ENCODE results near the gene SPRN.
"Not testable (repeated sequence)": the region's sequence is repeated elsewhere in the genome, so short reads cannot be mapped to it uniquely, and the experiment has no call there.

Gene SPRN

DNA sequence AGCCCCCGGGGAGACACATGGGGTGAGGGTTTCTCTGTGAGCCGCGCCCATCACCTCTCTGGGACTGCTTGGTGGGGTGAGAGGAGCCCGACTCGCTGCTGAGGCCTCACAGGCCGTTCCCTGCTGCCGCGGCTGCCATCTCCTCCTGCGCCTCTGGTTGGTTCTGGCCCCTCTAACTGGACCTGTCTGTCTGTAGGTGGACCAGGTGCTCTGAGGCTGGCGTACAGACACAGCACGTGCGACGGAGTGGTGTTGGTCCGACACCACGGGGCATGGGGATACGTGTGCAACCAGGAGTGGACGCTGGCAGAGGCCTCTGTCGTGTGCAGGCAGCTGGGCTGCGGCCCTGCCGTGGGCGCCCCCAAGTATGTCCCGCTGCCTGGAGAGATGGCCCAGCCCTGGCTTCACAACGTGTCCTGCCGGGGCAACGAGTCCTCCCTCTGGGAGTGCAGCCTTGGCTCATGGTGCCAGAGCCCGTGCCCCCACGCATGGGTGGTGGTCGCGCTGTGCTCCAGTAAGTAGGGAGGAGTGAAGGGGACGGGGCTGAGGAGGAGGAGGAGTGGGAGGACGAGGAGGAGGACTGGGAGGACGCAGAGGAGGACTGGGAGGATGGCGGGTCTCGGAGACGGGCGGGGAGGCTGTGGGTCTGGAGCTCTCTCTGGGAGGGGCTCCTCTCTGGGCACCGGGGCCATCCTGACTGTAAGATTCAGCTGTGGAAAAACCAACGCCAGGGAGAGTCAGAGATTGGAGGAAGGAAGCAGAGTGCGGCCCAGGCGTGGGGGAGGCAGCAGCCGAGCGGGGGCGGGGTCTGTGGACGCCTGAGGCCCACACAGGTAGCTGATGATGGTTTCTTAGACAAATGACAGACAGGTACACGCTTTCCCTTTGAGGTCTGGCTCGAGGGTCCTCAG lies 31.9 kb upstream of the SPRN start:
- no peak for DNase-seq

DNA sequence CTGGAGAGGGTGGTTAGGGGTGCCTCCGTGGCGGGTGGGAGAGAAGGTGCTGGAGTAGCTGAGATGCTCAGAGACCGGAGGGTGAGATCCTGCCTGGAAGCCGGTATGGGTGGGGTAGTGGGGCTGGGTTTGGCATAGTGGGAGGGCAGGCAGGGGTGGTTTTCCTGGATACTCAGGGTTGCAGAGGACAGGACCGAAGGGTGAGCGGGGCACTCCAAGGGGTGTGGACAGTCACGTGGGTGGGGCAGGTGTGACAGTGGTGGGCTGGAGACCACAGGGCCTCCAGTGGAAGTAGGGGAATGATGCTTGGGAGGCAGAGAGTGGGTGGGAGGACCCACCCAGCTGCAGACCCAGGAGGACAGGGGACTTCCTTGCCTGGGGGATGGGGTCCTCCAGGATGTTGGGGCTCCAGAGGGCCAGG lies 31.2 kb upstream of the SPRN start:
- no peak for DNase-seq

DNA sequence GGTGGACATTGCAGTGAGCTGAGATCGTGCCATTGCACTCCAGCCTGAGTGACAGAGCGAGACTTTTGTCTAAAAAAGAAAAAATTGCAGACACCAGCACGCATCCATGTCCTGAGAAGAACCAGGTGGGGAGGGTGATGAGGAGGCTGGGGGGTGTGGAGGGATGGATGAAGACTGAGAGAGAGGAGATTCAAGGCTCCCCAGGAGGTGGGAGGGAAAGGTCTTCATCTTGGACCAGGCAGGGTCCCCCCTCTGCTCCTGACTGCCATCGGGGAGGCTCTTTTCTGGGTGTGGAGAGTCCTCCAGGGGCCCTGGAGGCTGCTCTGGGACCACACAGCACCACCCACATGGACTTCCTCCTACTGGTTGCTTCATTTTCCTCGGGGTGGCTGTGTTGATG lies 30.8 kb upstream of the SPRN start:
- no peak for DNase-seq

DNA sequence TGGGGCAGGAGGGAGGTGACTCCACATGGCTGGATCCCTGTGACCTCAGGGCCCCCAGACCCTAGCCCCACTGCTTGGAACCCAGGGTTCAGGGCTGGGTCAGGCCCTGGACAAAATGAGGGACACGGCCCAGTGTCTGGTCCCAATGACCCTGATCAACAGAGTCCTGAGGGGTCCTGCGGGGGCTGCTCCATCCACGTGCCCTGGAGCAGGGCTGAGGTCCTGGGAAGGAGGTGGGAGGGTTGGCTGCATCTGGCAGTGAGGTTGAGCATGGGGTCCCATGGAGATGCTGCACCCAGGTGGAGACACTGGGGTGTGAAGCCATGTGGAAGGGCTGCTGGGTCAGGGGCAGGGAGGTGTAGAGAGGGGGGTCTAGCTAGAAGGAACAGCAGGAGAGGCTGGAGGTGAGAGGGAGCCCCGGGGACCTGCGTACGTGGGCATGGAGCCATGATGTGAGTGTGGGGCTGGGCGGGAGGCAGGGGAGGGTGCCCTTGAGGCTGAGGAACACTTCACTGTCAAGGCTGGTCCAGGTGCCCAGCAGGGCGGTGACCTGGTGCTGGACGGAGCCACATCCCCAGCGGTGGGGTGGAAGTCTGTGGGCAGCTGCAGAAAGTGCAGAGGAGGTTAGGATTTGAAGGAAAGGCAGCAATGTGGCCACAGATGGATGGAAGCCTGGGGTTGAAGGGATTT lies 29.9 kb upstream of the SPRN start:
- DNase-seq: no peak

DNA sequence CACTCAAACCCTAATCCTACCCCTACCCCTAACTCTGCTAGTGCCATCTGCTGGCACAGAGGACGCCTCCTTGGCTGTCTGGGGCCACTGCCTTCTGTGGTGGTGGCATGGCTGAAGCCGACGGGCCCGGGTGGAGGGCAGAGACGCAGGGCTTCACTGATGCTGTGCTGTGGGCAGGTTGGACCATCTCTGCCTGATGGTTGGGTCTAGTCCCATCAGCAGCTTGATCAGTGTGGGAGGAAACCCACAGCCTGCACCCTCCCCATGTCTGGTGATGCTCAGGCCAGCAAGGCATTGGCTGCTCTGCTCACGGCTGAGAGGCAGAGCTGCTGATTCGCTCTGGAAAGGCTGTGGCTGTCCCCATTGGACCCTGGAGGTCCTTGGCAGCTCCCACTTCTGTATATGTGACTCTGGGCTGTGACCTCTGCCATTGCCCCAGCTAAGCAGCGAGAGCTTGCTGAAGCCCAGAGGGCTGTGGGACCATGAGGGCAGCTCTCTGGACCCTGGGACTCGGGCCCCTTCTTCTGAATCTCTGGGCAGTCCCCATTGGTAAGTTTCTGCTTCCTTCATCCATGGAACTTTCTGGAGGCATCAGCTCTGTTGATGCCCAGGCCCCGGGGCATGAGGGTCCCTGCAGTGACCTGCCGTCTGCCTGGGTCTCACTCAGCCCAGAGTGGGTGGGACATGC lies 29.2 kb upstream of the SPRN start, which contains the start of gene SCART1:
SCART1 (plus strand) TSS at position 430 of the 688 bp plus-strand sequence; CDS start at position 483, 53 bp downstream.
- no peak for DNase-seq

DNA sequence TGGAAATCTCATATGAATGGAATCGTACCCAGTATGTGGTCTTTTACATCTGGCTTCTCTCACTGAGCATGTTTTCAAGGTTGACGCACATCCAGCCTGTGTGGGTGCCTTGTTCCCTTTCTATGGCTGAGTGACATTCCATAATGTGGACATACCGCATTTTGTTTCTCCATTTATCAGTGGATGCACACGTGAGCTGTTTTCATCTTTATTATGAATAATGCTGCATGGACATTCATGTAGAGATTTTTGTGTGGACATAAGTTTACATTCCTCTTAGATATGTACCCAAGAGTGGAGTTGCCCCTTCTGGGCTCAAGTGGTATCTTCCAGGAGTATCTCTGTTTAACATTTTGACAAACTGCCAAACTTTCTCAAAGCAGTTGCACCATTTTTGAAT lies 28.0 kb upstream of the SPRN start:
- no peak for DNase-seq

DNA sequence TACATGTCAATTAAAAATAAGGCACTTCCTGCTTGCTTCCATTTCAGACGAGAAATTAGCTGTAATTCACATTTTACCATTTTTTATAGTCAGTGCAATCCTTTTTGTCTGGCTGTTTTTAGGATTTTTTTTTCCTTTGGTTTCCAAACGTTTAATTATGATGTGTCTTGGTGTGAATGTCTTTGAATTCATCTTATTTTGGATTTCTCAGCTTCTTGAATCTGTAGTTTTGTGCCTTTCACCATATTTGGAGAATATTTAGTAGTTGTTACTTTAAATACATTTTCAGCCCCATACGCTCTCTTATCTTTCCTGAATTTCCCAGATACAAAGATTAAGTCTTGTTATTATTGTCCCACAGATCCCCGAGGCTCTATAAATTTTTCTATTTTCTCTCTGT lies 26.9 kb upstream of the SPRN start:
- no peak for DNase-seq

DNA sequence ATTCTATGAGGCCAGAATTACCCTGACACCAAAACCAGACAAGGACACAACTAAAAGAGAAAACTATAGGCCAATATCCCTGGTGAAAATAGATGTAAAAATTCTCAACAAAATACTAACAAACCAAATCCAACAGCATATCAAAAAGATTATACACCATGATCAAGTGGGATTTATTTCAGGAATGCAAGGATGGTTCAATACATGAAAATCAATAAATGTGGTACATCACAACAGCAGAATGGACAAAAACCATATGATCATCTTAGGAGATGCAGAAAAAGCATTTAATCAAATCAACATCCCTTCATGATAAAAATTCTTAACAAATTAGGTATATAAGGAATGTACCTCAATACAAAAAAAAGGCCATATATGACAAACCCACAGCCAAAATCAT lies 23.7 kb upstream of the SPRN start:
- DNase-seq: no peak

DNA sequence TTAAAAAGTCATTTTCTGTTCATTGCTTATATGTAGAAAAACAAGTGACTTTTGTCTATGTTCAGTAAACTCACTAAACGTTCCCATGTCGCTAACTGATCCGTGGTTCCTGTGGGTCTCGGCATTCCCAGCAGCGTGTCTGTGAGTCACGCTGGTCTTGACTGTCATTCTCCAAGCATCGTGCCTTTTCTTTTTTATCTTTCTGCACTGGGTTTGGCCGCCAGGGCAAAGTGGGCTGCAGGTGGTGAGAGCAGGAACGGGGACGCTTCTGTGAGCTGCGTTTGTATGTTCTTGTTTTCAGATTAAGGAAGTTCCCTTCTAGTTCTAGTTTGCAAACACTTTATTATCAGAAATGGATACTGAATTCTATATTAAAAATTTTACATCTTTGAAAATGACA lies 22.6 kb upstream of the SPRN start:
- DNase-seq: no peak

DNA sequence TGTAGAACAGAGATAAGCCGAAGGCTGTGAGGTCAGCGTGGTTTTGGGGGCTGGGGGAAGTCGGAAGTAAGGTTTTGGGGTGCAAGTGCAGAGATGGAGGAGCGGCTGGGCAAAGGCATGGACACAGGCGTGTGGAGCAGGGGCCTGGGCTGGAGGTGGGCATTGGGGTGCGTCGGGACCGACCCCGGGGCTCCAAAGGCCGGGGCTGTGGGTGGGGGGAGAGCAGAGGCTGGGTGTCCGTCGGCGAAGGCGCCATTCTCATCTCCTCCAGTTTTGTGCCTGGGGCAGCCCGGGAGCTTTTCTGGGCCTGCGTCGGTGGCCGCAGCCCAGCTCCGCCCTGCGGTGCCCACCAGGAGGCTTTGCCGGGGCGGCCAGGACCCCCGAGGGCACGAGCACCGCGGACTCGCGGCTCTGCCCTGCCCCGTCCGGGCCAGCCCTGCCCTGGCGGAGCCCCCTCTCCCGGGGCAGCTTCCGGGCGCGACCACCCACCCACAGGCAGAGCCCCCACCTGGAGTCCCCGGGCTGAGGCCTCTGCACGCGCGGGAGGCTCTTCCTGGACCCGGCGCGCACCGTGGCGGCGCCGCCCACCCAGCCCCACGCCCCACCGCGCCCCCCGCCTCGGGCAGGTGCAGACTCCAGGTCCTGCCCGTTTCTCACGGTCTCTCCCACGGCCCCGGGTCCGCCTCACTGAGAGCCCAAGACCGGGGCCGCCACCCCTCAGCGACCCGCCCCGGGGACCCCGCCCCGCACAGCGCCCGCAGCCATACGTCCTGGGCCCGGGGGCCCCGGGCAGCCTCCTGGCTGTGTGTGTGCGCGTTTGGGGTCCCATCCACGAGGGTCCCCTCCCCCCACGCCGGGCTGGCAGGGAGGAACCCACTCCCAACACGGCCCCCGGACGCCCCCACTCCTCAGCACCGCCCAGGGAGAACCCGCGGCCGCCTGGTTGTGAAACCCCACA lies 21.6 kb upstream of the SPRN start:
- DNase-seq: no peak

DNA sequence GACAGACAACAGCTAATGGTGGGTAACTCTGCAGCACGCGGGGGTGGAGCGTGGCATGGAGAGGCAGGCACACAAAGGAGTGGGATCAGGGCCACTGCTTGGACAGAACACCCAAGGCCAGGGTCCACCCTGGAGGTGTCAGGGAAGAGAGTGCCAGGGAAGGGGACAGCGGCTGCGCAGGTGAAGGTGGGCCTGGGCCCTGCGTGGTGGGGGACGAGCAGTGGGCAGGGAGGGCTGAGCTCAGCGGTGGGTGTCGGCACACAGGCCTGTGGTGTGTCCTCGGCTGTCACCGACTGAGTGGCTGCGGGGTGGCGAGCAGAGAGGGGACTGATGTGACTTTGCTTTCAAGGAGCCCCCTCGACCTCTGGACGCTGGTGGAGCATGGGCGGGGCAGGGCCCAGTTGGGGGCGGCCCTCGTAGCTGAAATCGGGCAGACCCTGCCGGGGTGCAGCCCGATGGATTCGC lies 20.9 kb upstream of the SPRN start:
- DNase-seq: no peak

DNA sequence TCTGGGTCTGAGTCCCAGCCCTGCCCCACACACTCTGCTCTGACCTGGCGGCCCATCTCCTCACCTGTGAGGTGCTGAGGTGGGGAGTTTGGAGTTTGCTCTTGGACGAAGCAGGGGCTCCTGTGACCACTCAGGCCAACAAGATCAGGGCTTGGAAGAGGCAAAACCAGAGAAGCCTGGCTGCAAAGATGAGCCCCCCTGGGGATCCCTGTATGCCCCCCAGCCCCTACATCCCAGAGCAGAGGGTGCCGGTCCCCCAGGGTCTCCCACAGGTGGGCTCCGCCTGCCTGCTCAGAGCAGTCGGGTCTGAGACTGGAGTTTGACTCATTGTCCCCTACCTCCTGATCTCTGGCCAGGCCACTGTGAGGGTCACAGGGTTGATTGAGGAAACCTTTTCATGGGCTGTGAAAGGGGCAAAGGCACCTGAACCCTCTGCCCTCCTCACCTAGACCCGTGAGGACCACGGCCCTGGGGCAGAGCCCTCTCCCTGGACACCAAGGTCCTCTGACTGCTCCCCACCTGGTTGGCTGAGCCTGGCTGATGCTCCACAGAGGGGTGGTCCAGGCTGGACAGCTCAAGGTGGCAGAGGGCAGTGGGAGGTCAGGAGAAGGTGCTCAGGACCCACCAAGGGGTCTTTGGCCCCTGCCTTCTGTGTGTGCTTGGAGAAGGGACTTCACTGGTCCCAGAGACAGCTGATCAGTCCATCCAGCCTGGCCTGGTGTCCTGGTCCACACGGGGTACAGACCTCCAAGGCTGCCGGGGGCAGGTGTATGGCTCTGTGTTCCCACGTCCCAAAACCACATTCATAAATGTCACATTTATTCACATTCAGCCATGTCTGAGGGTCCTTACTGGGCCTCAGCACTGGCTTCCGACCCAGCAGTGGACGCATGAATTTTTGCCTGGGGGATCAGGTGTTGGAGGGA lies 20.2 kb upstream of the SPRN start:
- DNase-seq: no peak

DNA sequence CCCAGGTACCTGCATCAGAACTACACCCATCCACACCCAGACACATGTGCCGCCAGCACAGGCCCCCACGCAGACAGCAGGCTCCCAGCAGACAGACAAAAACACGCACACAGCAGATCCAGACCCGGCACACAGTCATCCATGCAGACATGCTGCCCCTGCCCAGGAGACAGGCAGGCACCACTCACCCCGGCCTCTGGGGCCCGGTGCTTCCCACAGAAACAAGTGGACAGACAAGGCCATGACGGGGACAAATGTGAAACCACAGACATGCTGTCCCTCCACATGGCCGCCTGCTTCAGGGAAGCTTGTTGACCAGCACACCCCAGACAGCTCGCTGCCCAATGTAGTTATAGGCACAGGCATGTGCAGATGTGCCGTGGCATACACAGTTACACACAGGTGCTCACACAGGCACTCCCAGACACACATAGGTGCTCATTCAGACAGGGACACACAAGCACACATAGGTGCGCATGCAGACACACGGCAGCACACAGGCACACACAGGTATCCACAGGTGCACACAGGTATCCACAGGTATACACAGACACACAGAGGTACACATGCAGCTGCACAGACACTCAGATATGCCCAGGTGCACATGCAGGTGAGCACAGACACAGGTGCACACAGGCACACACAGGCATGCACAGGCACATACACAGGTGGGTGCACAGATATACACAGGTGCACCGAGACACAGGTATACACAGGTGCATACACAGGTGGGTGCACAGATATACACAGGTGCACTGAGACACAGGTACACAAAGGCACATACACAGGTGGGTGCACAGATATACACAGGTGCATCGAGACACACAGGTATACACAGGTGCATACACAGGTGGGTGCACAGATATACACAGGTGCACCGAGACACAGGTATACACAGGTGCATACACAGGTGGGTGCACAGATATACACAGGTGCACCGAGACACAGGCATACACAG lies 18.8 kb upstream of the SPRN start:
- DNase-seq: no peak

DNA sequence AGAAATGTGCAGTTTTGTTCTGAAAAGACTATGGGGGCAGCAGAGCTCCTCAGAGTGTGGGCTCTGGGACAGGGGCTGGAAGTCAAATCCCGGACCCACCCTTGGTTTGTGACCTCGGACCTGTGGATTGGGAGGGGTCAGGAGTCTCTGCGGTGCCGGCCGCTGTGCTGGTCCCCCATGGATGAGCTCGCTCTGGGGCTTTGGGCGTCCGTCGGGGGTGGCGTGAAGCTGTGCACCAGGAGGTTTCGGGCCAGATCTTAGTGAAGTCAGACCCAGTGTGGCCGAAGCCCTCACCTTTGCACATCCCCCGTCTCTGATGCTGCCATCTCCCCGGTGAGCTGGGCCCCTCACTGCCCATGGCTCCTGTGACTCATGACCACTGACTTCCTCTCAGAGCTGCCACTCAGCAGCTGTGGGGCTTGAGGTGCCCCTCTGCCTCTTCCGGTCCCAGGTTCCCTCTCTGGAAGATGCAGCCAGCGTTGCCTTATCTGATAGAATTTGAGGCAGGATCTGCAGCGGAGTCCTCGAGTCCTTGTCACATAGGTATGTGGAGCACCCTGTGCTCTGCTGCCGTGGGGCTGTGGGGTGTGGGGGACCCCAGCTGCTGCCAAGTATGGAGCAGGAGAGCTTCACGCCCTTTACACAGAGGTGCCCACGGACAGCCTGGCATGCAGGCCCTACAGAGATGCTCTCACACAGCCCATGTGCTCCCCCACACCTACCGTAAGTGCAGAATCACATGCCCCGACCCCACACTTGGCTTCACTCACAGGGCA lies 18.0 kb upstream of the SPRN start:
- DNase-seq: no peak

DNA sequence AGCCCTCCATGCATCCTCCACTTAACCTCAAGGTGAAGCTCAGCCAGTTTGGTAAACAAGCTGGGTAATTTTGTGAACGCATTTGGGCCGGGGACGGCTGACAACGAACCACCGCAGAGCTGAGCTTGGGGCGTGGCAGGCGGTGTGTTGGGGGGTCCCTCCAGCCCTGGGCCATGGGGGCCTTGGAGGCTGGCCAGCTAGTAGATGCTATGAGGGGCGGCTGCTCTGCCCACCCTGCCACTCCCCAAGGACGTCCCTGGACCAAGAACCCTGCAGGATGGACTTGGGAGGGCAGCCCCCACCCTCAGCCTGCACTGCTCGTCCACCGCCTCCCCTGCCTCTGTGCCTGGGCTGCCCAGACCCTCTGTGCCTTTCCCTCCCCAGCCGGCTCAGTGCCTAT lies 17.4 kb upstream of the SPRN start:
- DNase-seq: no peak

DNA sequence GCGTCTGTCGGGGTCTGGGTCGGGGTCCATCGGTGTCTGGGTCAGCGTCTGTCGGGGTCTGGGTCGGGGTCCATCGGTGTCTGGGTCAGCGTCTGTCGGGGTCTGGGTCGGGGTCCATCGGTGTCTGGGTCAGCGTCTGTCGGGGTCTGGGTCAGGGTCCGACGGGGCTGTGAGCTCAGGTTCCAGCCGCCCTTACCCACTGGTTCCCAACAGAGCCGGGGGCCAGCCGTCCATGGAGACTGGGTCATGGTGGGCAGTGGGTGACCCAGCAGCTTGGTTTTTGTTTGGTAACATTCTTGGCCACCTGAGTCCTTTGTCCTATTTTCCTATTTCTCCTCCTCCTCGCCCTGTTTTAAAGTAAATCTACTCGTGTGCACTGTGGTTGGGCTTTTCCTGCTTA lies 16.9 kb upstream of the SPRN start:
- DNase-seq: not testable (repeated sequence)

DNA sequence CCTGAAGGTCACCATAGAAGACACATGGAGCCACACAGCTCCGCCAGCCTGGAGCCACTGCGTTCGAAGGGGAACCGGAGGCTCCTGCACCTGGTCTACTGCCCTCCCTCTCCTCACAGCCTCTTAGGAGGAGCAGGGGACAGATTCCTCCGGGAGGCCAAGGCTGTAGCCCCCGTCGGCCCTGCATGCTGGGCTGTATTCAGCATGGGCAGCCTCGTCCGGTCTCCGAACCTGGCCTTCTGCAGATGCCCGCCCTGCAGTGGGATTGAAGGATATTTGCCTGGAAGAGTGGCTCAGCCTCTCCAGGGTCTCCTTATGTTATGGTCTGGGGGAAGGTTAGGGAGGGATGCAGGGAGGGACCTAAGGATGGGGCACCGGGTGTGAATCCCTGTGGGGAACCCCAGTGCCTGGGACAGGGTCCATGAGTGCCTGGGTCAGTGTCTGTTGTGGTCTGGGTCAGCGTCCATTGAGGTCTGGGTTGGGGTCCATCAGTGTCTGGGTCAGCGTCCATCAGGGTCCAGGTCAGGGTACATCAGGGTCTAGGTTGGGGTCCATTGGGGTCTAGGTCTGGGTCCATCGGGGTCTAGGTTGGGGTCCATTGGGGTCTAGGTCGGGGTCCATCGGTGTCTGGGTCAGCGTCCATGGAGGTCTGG lies 16.3 kb upstream of the SPRN start:
- no peak for DNase-seq

Measured in amniotic stem cell (primary cell).